ENCODE data around the gene TACO1.

TACO1 gene

GRCh38 chr17:63623786-63624530 is 23.3 kb downstream of the TACO1 start:
- in situ Hi-C loops (cut with MboI; ENCODE audit: low pct_unique_long_range_greater_than_20kb, low sequenced_read_pairs, unreplicated experiment) = no loop called here
- DNase-seq (ENCODE audit: low spot score) = no peak
- TF ChIP-seq CTCF (IDR thresholded peaks at IDR 0.05; ENCODE audit: extremely low read depth, insufficient read depth, missing control alignments) = no peak

GRCh38 chr17:63624531-63624880 is 23.8 kb downstream of the TACO1 start:
- no peak for TF ChIP-seq CTCF (IDR thresholded peaks at IDR 0.05; ENCODE audit: extremely low read depth, insufficient read depth, missing control alignments)
- in situ Hi-C loops (cut with MboI; ENCODE audit: low pct_unique_long_range_greater_than_20kb, low sequenced_read_pairs, unreplicated experiment) = no loop called here
- no peak for DNase-seq (ENCODE audit: low spot score)

- no peak for DNase-seq (ENCODE audit: low spot score)
Observed at GRCh38 chr17:63626551-63627180, 26.0 kb downstream of the TACO1 start.

GRCh38 chr17:63629627-63630026 is 28.9 kb downstream of the TACO1 start:
- DNase-seq (ENCODE audit: low spot score) = no peak

More at GRCh38 chr17:63626551-63627180, 26.0 kb downstream of the TACO1 start:
- TF ChIP-seq CTCF (IDR thresholded peaks at IDR 0.05; ENCODE audit: extremely low read depth, insufficient read depth, missing control alignments) = no peak
- in situ Hi-C loops (cut with MboI; ENCODE audit: low pct_unique_long_range_greater_than_20kb, low sequenced_read_pairs, unreplicated experiment) = no loop called here

GRCh38 chr17:63631062-63631461 is 30.4 kb downstream of the TACO1 start:
- no peak for DNase-seq (ENCODE audit: low spot score)
- in situ Hi-C loops (cut with MboI; ENCODE audit: low pct_unique_long_range_greater_than_20kb, low sequenced_read_pairs, unreplicated experiment) = no loop called here
- no peak for TF ChIP-seq CTCF (IDR thresholded peaks at IDR 0.05; ENCODE audit: extremely low read depth, insufficient read depth, missing control alignments)

More at GRCh38 chr17:63629627-63630026, 28.9 kb downstream of the TACO1 start:
- no peak for TF ChIP-seq CTCF (IDR thresholded peaks at IDR 0.05; ENCODE audit: extremely low read depth, insufficient read depth, missing control alignments)
- in situ Hi-C loops (cut with MboI; ENCODE audit: low pct_unique_long_range_greater_than_20kb, low sequenced_read_pairs, unreplicated experiment) = no loop called here

- in situ Hi-C loops (cut with MboI; ENCODE audit: low pct_unique_long_range_greater_than_20kb, low sequenced_read_pairs, unreplicated experiment) = no loop called here
- no peak for TF ChIP-seq CTCF (IDR thresholded peaks at IDR 0.05; ENCODE audit: extremely low read depth, insufficient read depth, missing control alignments)
Observed at GRCh38 chr17:63631626-63632025, 30.9 kb downstream of the TACO1 start.

More at GRCh38 chr17:63631626-63632025, 30.9 kb downstream of the TACO1 start:
- DNase-seq (ENCODE audit: low spot score) = no peak

All from GM13977 (cell line).